HG03378 (cell line): ENCODE data around the gene CDHR5.
A peak's percentile ranks its signal among the peaks of the same experiment; 100 is the strongest.

Source experiments
- ATAC-seq: cut with Tn5 transposase; IDR thresholded peaks from one replicate; pipeline ENCODE4 v1.9.1; 2021; ENCODE audit warnings: mild to moderate bottlenecking, moderate library complexity; ENCODE audit not compliant: unreplicated experiment

The CDHR5 gene

DNA sequence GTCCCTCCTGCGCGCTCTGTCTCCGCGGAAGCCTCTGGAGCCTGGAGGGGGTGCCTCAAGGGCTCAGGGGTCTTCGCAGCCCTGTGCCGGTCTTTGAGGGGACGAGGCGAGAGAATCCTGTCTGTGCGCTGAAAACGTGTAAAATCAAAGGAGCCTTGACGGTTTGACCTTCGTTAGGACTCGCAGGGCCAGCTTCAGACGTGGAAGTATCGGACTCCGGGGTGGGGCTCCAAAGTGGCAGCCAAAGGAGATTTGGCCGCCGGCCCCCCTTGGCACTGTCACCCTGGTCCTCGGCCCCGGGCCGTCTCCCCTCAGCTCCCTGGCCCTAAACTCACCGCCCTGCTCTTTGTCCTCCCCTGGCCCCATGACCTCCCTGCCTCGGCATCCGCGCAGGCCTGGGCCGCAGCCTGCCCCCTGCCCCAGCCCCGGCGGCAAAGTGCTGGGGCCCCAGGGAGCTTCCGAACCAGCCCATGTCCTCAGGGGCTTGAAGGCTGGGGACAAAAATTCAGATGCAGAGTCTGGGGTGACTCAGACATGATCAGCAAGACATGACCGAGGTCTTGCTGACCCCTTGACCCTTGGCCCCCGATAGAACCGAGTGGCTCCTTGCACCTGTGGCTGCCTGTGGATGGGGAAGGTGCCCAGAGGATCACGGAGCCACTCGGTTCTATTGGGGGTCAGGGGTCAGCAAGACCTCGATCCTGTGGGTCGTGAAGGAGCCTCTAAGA is 55.4 kb downstream of the CDHR5 start:
- ATAC-seq, result no peak

DNA sequence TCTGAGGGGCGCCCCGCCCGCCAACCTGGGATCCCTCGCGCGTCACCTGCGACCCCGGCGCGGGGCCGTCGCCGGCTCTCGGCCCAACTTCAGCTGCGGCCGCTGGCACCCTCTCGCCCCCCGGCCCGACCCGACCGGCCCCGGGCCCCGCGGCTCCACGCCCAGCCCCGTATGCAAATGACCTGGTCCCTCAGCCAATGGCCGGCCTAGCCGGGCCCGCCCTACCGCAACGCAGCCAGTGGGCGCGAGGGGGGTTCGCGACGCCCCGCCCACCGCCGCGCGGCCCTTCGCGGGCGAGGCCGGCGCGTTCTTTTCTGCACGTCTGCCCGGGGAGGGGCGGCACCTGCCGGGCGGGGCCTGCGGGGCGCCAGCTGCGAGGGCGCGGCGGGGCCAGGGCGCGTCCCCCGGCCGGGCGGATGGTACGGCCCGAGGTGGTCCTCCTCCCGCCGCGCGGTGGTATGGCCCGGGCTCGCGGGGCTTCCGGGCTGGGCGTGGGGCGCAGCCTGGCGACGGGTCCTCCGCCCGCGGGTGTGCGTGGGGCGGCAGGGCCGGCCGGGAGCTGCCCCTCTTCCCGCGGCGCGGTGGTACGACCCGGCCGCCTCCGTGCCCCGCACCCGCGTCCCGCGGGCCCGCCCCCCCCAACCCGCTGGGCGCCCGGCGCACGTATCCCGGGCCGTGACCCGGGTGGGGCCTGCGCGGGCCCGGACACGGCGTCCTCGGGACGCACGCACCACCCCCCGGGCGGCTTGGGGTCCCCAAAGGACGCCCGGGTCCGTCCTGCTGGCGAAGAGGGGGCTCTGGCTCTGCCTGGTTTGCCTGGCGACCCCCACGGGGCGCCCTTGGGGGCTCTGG is 56.2 kb downstream of the CDHR5 start:
- ATAC-seq, result peak; percentile 68

DNA sequence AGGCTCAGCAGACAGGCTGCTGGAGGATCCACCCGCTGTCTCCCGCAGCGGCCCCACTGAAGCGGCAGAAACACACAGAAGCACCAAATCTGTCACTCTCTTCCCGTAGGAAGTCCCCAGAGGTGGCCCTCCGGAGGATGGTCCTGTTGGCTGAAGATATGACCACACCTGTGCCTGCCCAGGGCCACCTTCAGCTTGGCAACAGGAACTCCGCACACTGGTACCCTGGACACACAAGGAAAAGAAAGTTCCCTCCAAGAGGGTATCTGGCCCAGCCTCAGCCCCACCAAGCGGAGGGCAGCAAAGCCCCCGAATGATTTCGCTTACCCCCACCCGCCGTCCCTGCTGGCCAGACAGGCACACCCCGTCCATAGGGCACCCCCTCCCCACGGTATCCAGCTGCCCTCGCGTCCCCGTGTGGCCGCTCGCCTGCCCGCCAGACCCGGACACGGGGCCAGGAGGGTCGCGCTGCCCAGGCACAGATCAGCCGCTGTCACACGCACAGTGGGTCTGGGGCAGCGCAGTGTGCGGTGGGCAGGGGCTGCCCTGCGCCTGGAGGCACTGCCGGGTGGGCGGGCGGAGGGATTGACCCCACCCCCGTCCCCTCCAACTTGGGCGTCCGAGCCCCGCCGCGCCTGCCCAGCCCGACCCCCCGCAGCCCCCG is 57.0 kb downstream of the CDHR5 start:
- no peak for ATAC-seq

DNA sequence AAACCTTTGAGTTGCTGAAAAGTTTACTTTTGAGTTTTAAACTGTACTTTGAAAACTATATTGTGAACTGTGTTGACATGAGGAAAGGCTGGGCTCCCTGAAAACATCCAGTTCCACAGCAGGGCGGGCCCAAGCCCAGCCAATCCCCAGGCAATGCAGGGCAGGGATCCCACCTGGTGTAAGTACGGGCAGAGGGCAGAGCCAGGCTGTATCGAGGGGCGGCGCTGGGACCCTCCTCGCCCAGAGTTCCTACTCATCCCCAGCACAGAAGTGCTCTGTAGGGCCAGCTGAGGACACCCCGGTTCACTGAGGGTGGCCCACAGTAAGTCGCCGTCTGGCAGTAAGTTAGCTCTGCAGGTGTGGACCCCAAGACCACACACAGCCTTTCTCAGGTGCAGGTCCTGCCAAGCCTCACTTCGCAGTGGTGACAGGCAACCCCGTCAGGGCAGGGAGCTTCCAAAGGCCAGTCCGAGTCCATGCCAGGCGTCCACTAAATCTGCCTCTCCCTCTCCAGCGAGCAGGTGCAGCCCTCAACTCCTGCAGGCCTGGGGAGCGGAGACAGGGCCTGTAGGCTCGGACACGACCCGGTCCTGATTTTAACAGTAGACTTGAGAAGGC is 57.6 kb downstream of the CDHR5 start:
- no peak for ATAC-seq
